ENCODE measurements around the gene OBSL1.

OBSL1 gene

GRCh38 chr2:219591091-219591490, 19.8 kb upstream of the OBSL1 start:
- TF ChIP-seq TEAD4 (IDR thresholded peaks at IDR 0.05) = no peak
- TF ChIP-seq RAD21 (IDR thresholded peaks at IDR 0.05; ENCODE audit: low read depth) = no peak
- TF ChIP-seq CEBPB (IDR thresholded peaks at IDR 0.05) = no peak
- no peak for TF ChIP-seq CREB1 (IDR thresholded peaks at IDR 0.05; ENCODE audit: low read depth)
- TF ChIP-seq ZBTB7A (IDR thresholded peaks at IDR 0.05; ENCODE audit: low read depth) = no peak
- no peak for TF ChIP-seq REST (IDR thresholded peaks at IDR 0.05; ENCODE audit: low read depth)
- no peak for TF ChIP-seq YY1 (IDR thresholded peaks at IDR 0.05; ENCODE audit: low read depth)
- no peak for TF ChIP-seq TCF12 (IDR thresholded peaks at IDR 0.05; ENCODE audit: low read depth)
- no peak for TF ChIP-seq EGR1 (IDR thresholded peaks at IDR 0.05)
- TF ChIP-seq USF1 (IDR thresholded peaks at IDR 0.05) = no peak
- TF ChIP-seq FOXM1 (IDR thresholded peaks at IDR 0.05; ENCODE audit: borderline replicate concordance, low read depth) = no peak
- no peak for TF ChIP-seq TAF1 (IDR thresholded peaks at IDR 0.05; ENCODE audit: low read depth)
- no peak for TF ChIP-seq NFIC (IDR thresholded peaks at IDR 0.05)

GRCh38 chr2:219581346-219581745, 10.0 kb upstream of the OBSL1 start:
- TF ChIP-seq MAX (IDR thresholded peaks at IDR 0.05) (no peak), YY1 (IDR thresholded peaks at IDR 0.05; ENCODE audit: low read depth) (no peak), NFIC (IDR thresholded peaks at IDR 0.05) (no peak), CEBPB (IDR thresholded peaks at IDR 0.05) (no peak), TCF12 (IDR thresholded peaks at IDR 0.05; ENCODE audit: low read depth) (no peak), TEAD4 (IDR thresholded peaks at IDR 0.05) (no peak), RAD21 (IDR thresholded peaks at IDR 0.05; ENCODE audit: low read depth) (no peak), CREB1 (IDR thresholded peaks at IDR 0.05; ENCODE audit: low read depth) (no peak), USF1 (IDR thresholded peaks at IDR 0.05) (no peak), FOXM1 (IDR thresholded peaks at IDR 0.05; ENCODE audit: borderline replicate concordance, low read depth) (no peak), EGR1 (IDR thresholded peaks at IDR 0.05) (no peak), EP300 (IDR thresholded peaks at IDR 0.05; ENCODE audit: borderline replicate concordance) (no peak), TAF1 (IDR thresholded peaks at IDR 0.05; ENCODE audit: low read depth) (no peak), ZBTB7A (IDR thresholded peaks at IDR 0.05; ENCODE audit: low read depth) (no peak), REST (IDR thresholded peaks at IDR 0.05; ENCODE audit: low read depth) (no peak)

GRCh38 chr2:219578811-219579613, 7.7 kb upstream of the OBSL1 start:
- no peak for TF ChIP-seq ZBTB7A (IDR thresholded peaks at IDR 0.05; ENCODE audit: low read depth)
- no peak for TF ChIP-seq CREB1 (IDR thresholded peaks at IDR 0.05; ENCODE audit: low read depth)
- no peak for TF ChIP-seq TEAD4 (IDR thresholded peaks at IDR 0.05)
- no peak for TF ChIP-seq YY1 (IDR thresholded peaks at IDR 0.05; ENCODE audit: low read depth)
- no peak for TF ChIP-seq TAF1 (IDR thresholded peaks at IDR 0.05; ENCODE audit: low read depth)

- no peak for TF ChIP-seq REST (IDR thresholded peaks at IDR 0.05; ENCODE audit: low read depth)
- TF ChIP-seq EGR1 (IDR thresholded peaks at IDR 0.05) = no peak
- TF ChIP-seq TCF12 (IDR thresholded peaks at IDR 0.05; ENCODE audit: low read depth) = no peak
- no peak for TF ChIP-seq USF1 (IDR thresholded peaks at IDR 0.05)
- TF ChIP-seq TAF1 (IDR thresholded peaks at IDR 0.05; ENCODE audit: low read depth) = no peak
- no peak for TF ChIP-seq FOXM1 (IDR thresholded peaks at IDR 0.05; ENCODE audit: borderline replicate concordance, low read depth)
- TF ChIP-seq YY1 (IDR thresholded peaks at IDR 0.05; ENCODE audit: low read depth) = no peak
- no peak for TF ChIP-seq RAD21 (IDR thresholded peaks at IDR 0.05; ENCODE audit: low read depth)
- no peak for TF ChIP-seq MAX (IDR thresholded peaks at IDR 0.05)
- TF ChIP-seq TEAD4 (IDR thresholded peaks at IDR 0.05) = no peak
- TF ChIP-seq CEBPB (IDR thresholded peaks at IDR 0.05) = no peak
- TF ChIP-seq EP300 (IDR thresholded peaks at IDR 0.05; ENCODE audit: borderline replicate concordance) = no peak
- TF ChIP-seq NFIC (IDR thresholded peaks at IDR 0.05) = no peak
- no peak for TF ChIP-seq CREB1 (IDR thresholded peaks at IDR 0.05; ENCODE audit: low read depth)
- no peak for TF ChIP-seq ZBTB7A (IDR thresholded peaks at IDR 0.05; ENCODE audit: low read depth)
Observed at GRCh38 chr2:219576505-219577388, 5.4 kb upstream of the OBSL1 start.
